Activated effector memory CD4-positive, alpha-beta T cell treated with anti-CD3 and anti-CD28 coated beads, Interleukin-2, amount 50 U/mL, for 16 hours (primary cell): ENCODE measurements around the gene SUGP1.

Experiments
- DNase-seq: peaks from one replicate; pipeline ENCODE4 v3.0.0-alpha.2; 2020

The SUGP1 gene

DNA sequence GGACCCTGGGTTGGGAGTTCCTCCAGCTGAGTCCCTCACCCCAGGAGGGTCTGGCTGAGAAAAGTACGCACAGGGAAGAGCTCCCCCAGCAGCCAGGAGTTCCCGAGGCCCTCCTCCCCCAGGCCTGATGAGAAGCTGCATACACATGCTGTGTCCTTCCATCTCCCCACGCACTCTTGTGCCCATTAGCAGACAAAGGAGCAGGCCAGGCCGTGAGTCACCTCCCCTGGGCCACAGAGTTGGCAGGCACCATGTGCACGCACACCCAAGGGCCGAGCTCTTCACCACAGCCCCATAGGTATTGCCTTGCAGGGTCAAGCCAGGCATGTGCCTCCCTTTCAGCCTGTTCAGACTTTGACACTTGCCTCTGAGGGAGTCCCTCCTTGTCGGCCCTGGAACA lies 17.8 kb upstream of the SUGP1 start:
- DNase-seq, result no peak

DNA sequence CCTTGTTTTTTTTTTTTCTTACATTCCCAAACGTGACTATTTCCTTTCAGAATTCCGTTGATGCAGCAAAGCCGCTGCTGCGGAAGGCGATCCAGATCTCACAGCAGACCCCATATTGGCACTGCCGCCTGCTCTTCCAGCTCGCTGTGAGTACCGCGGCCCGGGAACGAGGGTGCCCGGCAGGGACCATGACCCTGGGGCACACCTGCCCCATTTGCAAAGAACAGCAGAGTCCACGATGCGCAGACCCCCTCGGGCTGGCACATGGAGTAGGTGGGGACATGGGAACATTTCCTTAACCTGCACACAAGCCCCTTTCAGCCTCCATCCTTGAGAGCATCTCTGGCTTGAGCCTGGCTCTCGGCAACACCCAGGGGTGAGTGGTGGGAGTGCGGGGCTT lies 16.8 kb upstream of the SUGP1 start:
- DNase-seq, result no peak

GRCh38 chr19:19336597-19336996 lies 16.3 kb upstream of the SUGP1 start:
- no peak for DNase-seq

DNA sequence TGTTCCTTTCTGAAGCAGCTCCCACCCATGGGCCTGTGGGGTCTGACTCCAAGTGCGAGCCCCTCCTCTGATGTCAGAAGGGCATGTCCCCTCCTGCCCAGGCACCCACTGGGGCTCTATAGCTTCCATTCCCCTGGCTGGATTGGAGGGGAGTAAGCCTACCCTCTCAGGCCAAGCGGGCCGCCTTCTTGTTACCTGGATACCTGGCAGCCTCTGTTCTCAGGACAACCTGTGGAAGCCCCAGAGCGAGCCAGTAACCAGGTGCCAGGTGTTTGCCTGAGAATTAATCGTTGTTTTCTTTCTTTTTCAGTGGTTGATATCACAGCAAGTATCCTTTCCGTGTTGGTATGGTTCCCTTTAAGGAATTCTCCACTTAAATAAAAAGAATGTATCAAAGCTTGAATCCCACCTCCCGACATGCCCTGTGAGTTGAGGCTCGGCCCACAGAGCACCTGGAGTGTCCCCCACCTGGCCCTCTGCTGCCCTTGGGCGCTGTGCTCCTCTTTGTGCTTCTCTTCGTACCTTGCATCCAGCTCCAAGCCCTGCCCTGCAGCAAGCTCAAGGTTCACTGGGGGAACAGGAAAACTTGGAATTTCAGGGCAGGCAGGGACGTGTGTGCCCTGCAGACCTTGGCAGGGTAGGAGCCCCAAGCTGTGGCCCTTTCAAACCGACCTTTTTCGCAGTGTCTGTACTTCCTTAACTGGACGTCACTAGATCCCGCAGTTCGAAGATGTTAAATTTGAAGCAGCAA lies 15.3 kb upstream of the SUGP1 start:
- DNase-seq, result no peak

DNA sequence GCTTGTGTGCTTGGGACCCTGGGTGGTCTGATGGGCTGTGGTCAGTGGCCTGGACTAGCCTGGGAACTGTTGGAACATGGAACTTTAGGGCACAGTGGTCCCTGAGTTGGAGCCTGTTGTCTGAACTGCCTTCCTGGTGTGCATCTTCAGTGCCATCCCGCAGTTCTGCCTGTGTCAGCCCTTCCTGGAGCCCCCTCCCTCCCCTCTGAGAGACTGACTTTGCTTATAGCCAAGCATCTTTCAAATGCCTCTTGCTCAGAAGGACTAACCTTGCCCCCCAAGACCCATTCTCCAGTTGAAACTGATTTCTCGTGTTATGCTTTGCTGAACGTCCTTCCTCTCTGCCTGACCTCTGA lies 14.7 kb upstream of the SUGP1 start:
- DNase-seq, result no peak

GRCh38 chr19:19334063-19334988 lies 14.0 kb upstream of the SUGP1 start:
- no peak for DNase-seq

DNA sequence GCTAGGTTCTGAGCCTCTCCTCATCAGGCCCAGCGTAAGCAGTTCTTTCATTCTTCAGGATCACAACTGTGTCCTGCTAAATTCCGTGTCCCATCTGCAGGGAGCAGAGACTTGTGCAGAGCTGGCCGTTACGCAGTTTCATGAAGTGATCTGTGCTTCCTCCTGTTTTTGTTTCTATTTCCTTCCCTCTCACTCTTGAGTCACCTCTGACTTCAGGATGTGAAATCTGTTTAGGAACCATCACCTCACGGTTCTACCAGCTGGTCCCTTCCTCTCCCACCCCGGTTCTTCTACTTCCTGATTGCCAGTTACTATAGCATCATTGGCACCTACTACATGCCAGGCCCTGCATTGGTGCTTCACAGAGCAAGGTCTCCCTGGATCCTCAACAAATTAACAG lies 8.8 kb upstream of the SUGP1 start:
- DNase-seq, result no peak

DNA sequence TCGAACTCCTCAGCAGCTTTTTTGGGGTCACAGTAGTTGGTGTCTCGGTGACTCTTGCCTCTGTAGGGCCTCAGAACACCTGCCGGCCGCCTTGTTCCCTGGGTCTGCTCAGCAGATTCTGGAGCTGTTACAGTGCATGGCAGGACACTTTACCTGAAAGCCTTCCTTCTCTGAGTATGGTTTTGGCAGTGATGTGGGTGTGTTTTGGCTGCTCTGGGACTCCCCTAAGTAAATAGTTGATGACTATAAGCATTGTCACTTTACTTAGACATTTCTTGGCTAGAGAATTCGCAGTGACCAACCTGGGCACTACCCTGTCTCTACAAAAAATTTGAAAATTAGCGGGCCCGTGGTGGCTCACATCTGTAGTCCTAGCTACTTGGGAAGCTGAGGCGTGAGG lies 7.4 kb upstream of the SUGP1 start:
- DNase-seq, result no peak

GRCh38 chr19:19324059-19324770 lies 3.9 kb upstream of the SUGP1 start:
- DNase-seq, result no peak

DNA sequence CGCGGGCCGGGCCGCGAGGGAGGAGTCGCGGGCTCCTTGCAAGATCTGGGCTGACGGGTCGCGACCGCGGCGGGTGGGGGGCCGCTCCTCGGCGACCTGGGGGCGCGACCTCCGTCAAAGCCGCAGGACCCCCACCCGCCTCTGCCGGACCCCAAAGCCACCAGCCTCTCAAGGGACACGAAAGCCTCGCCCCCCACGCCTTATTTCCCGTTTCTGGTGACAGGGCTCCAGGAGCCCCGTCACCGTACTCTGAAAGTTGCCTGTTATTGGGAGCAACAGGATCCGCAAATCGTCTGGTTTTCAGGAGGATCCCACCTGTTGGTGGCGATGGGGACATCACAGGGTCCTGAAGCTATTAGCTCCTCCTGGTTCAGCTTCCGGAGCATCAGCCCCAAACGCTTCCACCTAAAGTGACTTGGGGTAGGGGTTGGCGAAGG lies 850 bp upstream of the SUGP1 start:
- DNase-seq, result peak; percentile 68

- DNase-seq, result no peak
Measured at GRCh38 chr19:19319732-19320360, 463 bp downstream of the SUGP1 start.

- no peak for DNase-seq
Measured at GRCh38 chr19:19316082-19316481, 4.2 kb downstream of the SUGP1 start.

- DNase-seq, result no peak
Measured at GRCh38 chr19:19315444-19315843, 4.9 kb downstream of the SUGP1 start.

DNA sequence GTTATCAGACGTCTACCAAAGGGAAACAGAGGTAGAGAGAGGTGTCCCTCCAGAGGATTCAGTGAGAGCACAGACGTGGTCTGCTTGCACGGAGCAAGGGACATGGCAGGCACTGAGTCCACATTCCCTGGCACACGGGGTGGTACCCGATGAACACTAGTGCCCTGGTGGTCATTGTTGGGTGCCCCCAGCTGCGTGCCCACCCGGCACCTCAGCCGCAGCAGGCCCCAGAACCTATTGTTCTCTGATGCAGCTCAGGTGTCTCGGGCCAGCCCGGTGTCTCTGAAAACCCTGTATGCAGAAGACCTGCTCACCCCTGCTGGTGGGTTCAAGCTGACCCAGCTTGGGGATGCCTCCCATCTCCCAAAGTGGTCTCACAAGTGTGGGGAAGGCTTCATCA lies 11.9 kb downstream of the SUGP1 start:
- DNase-seq, result no peak

- DNase-seq, result no peak
Measured at GRCh38 chr19:19306191-19306590, 14.1 kb downstream of the SUGP1 start.

GRCh38 chr19:19305696-19306095 lies 14.6 kb downstream of the SUGP1 start:
- no peak for DNase-seq

GRCh38 chr19:19305066-19305465 lies 15.2 kb downstream of the SUGP1 start:
- DNase-seq, result no peak

DNA sequence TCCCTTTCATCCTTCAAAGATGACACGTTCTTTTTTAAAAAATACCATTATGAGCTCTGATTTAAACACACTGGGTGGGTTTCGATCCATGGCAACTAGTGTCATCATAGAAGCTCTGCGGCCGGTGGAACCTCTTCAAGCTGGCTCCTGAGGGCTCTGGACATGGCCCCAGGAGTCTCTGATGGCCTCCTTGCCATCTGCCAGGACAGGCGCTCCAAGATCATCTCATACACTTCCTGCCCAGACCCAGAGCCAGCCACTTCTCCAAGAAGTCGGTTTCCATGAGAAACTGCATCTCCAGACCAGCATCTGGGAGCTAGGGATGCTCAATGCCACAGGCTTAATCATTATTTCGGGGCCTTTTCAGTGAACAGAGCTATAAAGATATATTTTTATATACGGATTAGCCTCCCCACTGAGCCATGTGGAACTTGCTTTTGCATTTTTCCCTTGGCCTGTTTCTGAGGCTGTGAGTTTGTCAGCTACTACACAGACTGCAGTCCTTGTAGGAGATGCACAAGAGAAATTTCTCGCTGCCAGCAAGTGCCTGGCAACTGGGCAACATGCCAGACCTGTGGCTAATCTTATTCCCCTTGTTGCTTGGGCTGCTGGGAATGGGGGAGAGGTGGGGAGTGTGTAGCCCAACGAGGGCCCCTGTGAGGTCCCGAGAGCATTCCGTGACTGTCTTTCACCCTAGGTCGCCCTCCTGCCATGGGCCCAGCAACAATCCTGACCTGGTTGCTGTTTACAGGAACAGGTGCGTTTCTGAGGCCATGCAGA lies 15.9 kb downstream of the SUGP1 start:
- no peak for DNase-seq

- DNase-seq, result no peak
Measured at GRCh38 chr19:19303411-19303810, 16.9 kb downstream of the SUGP1 start.

GRCh38 chr19:19300613-19301012 lies 19.7 kb downstream of the SUGP1 start:
- DNase-seq, result no peak

- DNase-seq, result no peak
Measured at GRCh38 chr19:19297759-19298158, 22.6 kb downstream of the SUGP1 start.

GRCh38 chr19:19296953-19297689 lies 23.2 kb downstream of the SUGP1 start:
- DNase-seq, result no peak
